Occipital lobe (tissue), 2 donors: ENCODE measurements around the gene TUFT1. TPM values are rescaled to one million over a fixed set of nuclear protein-coding genes. Genes with fewer than 3 reads are reported as not detected.

Experiments used
- DNase-seq: peaks from one replicate; lab custom pipeline; 2025; lab: John Stamatoyannopoulos, UW
- total RNA-seq: library from RNA; depleted of rRNA; stranded (reverse); fragments of >200 nt; gene quantifications from one replicate; pipeline ENCODE4 v1.2.3, GENCODE V29; 2014

TUFT1 gene
- total RNA-seq, 1 donor from 2014 or later: 8.4 TPM

- no peak for DNase-seq
Measured at GRCh38 chr1:151537112-151537511, 3.0 kb upstream of the TUFT1 start.

- DNase-seq: peak; percentile 57
Measured at GRCh38 chr1:151539321-151540020, 638 bp upstream of the TUFT1 start.

- DNase-seq: no peak
Measured at GRCh38 chr1:151540982-151541377, 871 bp downstream of the TUFT1 start.

GRCh38 chr1:151541752-151542151 is 1.6 kb downstream of the TUFT1 start:
- no peak for DNase-seq

GRCh38 chr1:151542710-151543129 is 2.6 kb downstream of the TUFT1 start:
- DNase-seq: no peak

DNA sequence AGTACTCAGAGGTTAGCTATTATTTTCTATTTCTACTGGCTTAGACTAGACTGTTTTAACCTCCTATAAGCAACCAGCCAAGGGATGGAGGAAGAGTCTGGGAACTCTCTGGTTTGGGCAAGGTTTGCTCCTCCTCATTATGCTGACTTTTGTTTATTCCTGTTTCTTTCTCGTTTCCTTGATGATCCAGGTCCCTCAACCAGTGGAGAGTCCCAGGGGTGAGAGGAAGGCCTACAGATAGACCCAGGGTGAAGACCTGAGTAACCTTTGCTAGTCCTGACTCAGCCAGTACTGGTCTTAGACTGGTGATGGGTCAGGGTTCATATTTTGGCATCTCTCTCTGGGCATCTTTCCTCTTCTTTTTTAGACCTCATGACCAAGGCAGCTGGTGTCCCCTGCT is 5.4 kb downstream of the TUFT1 start:
- no peak for DNase-seq

DNA sequence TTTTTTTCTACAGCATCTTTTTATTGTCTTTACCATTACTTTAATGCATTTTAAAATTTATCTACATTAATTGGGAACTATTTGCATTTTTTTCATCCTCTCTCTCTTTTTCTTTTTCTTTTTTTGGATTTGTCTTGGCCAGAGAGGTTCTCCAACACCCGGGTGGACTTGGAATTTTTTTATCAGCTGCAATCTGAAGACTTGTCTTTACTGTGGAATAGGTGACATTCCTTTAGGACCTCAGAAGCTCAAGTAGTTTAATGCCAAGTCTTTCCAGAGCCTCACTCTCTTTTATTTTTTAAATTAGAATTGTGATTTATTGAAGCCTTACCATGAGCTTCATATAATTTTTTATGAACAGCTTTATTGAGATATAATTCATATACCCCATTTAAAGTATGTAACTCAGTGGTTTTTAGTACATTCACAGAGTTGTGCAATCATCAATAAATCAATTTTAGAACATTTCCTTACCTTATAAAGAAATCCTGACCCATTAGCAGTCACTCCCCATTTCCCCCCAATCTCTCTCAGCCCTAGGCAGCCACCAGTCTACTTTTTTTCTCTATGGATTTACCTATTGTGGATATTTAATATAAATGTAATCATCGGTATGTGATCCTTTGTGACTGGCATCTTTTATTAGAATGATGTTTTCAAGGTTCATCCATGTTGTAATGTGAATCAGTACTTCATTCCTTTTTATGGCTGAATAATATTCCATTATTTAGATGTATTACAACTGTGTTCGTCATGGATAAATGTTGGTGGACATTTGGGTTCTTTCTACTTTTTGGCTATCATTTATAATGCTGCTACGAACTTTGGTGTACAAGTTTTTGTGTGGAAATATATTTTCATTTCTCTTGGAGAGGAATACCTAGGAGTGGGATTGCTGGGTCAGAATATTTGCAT is 6.2 kb downstream of the TUFT1 start:
- DNase-seq: no peak

DNA sequence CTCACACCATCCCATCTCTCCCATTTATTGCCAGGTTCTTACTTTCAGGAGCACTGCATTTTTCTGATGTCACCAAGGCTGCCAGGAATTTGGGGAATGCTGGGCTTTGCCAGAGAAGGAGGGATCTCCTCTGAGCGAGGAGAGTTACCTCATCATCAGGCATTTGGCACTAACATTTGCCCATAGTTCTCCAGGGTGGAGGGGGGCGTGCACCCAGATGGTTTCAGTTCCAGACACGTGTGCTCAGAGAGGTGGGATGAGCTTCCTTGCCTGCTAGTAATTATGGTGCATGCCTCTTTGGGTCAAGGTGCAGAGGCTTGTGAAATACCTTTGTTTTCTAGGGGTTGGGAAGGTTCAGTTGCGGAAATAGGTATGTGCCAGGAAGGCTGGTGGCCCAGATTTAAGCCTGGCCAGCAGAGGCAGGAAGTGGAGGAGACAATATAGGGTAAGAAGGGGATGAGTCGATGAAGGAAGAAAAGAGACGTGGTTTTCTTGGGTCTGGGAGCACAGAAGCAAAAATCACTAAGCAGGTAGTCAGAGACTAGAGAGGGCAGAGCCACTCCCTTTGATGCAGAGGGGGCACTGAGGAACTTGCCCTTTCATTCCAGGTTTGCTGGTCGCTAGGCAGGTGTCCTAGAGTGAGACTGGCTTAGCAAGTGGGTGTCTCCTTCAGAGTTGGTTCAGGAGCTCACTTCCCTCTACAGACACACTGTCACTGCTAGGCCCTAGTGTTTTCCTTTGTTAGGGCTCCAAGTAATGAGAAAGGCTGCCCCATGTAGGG is 7.2 kb downstream of the TUFT1 start:
- DNase-seq: no peak

DNA sequence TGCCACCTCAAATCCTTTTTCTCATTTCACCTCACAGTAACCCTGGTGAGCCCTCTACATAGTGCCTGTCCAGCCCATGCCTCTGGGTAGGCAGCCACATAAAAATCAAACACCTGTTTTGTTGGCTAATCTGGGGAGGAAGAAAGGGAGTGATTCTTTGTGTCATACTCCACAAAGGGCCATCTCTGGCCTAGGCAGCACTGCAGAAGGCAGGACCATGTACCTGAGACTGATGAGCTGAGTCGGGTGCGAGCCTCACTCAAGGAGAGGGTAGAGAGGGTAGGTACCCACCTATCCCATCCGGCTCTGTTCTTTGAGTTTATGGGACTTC is 7.8 kb downstream of the TUFT1 start:
- no peak for DNase-seq

GRCh38 chr1:151549199-151549598 is 9.1 kb downstream of the TUFT1 start:
- no peak for DNase-seq

DNA sequence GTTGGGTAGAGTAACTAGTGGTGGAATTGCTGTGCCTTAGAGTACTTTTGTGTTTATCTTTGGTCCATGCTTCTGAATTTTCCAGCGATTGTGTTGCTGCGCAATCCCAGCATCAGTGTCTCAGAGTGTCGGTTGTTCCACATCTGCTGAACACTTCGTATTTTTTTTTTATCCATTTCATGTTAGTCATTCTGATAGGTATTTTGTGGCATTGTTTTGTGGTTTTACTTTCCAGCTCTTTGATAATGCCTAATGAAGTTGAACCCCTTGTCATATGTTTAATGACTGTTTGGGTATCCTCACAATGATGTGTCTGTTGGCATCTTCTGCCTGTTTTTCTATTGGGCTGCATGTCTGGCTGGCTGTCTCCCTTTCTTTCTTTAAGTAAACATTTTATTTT is 13.6 kb downstream of the TUFT1 start:
- no peak for DNase-seq

GRCh38 chr1:151556052-151556451 is 15.9 kb downstream of the TUFT1 start:
- no peak for DNase-seq

DNA sequence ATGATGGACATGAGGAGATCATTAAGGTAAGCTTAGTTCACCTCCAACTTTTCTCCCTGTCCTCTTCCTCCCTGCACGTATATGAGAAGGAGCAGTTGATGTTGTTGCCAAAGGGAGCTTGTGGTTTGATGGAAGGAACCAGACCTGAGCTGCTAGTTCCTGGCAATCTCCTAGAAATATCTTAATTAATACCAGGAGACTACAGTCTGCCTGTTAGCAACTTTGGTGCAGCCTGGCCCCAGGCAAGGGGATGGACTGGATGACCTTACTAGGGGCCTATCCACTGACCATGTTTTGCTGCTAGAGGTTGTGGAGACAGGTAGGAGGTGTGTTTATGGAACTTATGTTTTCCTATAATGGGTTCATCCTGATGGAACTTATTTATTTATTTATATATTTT is 22.6 kb downstream of the TUFT1 start:
- DNase-seq: no peak

- DNase-seq: no peak
Measured at GRCh38 chr1:151563376-151563775, 23.3 kb downstream of the TUFT1 start.

GRCh38 chr1:151565502-151566189 is 25.5 kb downstream of the TUFT1 start:
- no peak for DNase-seq

DNA sequence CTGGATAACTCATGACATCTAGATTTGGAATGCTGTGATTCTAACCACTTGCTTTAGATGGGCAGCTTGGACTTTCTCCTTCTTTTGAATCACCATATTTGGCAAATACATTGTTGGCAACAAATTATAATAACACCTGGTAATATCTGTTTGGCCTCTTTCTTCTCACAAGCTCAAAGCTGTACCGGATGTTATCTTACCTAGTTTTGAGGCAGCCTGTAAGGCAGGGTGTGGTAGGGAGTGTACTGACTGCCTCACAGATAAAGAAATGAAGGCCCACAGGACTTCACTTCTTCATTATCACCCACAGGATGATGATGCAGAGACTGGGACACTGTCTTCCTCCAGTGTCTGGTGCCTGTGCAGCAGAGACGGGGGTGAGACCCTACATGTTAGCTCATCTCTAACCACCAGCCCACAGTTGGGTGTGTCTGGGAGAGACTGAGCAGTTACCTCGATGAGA is 28.5 kb downstream of the TUFT1 start:
- no peak for DNase-seq

- no peak for DNase-seq
Measured at GRCh38 chr1:151570819-151571218, 30.7 kb downstream of the TUFT1 start.

- DNase-seq: no peak
Measured at GRCh38 chr1:151574575-151575529, 34.7 kb downstream of the TUFT1 start.

GRCh38 chr1:151577173-151577572 is 37.1 kb downstream of the TUFT1 start:
- no peak for DNase-seq

DNA sequence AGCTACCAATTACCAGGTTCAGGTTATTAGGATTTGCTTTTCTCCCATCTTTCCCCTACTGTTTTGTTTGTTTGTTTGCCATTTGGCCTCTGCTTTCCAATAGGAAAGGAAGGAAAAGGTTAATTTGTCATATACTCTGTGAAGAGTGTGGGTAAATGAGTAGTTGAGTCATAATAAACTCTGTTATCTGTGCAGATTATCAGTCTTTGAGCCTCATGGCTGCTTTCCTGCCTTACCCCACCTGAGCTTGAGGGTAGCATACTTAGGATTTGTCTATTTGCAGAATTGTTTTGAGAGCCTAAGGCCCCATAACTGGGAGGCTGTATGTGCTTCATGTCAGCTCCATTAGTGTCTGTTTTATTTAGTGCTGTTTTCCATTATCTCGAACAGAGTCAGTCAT is 38.8 kb downstream of the TUFT1 start:
- DNase-seq: no peak
